22Rv1 (cell line): ENCODE results near the gene AATK.

Source experiments
- H3K27ac ChIP-seq: fragments of 450-650 bp; 2 replicates; pipeline ENCODE4 v1.5.1; 2017
- ZFX ChIP-seq: fragments of 450-650 bp; IDR thresholded peaks from 2 replicates; pipeline ENCODE4 v1.6.1; 2017; ENCODE audit warnings: antibody characterized with exemption, borderline replicate concordance
- TF ChIP-seq, protein P1 (sequence below): fragments of 450-650 bp; IDR thresholded peaks from 2 replicates; pipeline ENCODE4 v1.5.1; 2017; ENCODE audit warnings: mild to moderate bottlenecking

The AATK gene

DNA sequence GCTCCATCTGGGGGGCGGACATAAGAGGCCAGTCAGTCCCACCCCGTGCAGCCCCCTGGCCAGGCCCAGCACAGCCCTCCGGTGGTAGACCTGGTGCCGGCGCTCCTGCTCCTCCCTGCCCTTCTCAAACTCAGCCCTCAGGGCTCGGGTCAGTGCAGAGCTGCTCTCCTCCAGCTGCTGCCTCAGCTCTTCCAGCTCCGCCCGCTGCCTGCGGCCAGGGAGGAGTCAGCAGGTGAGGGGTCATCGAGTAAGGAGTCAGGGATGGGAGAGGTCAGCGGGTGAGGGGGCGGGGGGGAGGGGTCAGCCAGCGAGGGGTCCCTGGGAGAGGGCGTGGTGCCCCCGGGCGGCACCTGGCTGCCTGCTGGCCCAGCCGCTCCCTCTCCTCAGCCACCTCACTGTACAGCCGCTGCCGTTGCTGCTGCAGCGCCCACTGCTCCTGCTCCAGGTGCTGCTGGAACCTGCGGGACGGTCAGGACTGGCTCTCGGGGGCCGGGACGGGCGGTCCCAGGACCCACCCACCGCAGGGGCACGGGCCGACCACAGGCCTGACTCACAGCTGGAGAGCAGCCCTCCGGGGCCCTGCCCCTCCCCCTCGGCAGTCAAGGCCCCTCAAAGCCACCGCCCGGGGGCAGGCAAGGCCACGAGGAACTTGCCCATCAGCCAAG is 26.5 kb upstream of the AATK start:
- H3K27ac ChIP-seq, result no peak overlapping the region
- TF ChIP-seq, protein P1, sequence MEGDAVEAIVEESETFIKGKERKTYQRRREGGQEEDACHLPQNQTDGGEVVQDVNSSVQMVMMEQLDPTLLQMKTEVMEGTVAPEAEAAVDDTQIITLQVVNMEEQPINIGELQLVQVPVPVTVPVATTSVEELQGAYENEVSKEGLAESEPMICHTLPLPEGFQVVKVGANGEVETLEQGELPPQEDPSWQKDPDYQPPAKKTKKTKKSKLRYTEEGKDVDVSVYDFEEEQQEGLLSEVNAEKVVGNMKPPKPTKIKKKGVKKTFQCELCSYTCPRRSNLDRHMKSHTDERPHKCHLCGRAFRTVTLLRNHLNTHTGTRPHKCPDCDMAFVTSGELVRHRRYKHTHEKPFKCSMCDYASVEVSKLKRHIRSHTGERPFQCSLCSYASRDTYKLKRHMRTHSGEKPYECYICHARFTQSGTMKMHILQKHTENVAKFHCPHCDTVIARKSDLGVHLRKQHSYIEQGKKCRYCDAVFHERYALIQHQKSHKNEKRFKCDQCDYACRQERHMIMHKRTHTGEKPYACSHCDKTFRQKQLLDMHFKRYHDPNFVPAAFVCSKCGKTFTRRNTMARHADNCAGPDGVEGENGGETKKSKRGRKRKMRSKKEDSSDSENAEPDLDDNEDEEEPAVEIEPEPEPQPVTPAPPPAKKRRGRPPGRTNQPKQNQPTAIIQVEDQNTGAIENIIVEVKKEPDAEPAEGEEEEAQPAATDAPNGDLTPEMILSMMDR, result no peak
- TF ChIP-seq ZFX, result no peak

DNA sequence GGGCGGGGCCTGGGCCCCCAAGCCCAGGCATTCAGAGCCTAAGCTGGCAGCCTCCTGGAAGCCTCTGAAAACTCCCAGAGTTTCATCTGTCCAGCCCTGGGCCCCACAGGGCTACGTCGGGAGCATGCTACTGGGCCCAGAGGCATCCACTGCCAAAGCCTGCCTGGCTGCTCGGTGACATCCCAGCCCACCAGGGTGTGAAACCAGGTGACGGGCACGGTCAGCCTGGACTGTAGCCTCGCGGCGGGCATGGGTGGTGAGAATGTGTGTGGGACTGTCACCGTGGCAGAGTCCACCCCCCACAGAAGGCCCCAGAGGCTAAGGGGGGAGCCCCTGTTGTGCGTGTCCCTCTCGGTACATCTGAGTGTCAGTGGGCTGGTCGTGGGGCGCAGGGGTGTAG is 25.6 kb upstream of the AATK start:
- no peak for TF ChIP-seq ZFX
- TF ChIP-seq, protein P1, result no peak
- no peak overlapping the region for H3K27ac ChIP-seq

DNA sequence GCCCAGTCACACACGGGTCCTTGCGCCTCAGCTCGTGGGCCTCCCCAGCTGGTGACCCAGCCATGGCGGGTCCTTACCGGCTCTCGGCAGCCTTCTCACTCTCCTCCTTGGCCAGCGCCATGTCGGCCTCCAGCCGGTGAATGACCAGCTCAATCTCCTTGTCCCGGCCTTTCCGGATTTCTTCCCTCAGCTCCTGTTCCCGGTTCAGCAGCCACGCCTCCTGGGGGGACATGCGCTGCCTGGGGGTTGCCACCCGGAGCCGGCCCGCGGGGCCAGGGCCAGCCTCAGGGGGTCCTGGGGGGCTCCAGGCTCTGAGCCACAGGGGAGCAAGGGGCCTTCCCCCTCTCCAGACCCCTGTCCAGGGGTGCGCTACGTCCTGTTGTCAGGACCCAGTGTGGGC is 25.1 kb upstream of the AATK start:
- H3K27ac ChIP-seq, result no peak overlapping the region
- TF ChIP-seq, protein P1, result no peak
- no peak for TF ChIP-seq ZFX

DNA sequence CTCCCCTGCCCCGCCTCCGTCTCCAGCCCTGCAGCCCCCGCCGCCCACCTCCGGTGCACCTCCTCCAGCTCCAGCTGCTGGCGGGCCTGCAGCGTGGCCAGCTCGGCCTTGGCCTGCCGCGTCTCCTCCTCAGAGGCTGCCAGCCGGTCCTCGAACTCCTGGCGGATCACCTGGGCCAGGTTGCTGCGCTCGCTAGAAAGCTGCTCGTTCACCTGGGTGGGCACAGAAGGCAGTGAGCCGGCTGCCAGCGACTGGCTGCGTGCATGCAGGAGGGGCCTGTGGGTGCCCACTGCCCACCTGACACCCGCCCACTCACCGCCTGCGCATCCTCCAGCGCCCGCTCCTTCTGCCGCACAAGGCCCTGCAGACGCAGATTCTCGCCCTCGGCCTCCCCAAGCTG is 24.6 kb upstream of the AATK start:
- TF ChIP-seq, protein P1, result no peak
- no peak for TF ChIP-seq ZFX
- H3K27ac ChIP-seq, result no peak overlapping the region

DNA sequence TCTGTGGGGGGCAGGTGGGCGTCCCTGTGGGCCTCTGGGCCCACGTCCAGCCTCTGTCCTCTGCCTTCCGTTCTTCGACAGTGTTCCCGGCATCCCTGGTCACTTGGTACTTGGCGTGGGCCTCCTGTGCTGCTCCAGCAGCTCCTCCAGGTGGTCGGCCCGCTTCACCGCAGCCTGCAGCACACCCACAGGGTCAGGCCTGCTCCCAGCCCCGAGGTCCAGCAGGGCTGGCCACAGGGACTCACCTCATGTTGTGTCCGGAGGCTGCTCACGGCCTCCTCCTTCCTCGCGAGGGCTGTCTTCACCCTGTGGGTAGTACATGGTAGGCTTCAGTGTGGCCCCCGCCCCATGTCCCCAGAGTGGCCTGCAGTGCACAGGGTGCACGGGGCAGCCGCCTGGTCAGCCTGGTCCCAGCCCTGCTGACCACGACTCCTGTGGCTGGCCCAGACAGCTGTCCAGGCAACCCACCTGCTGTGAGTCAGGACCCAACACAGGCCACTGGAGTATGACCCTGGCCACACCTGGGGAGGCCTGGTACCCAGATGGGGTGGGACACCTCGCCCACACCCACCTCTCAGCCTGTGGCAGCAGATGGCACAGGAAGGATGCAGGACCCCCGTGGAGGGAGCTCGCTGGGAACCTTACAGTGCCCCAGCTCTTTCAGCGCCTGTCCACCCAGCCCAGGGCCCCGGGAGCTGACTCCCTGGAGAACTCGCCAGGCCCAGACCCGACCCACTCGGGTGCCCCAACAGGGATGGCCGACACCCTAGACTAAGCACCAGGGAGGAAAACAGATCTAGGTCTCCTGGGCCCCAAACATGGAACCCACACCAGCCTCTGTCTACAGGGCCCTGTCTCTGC is 23.9 kb upstream of the AATK start:
- no peak overlapping the region for H3K27ac ChIP-seq
- TF ChIP-seq ZFX, result no peak
- TF ChIP-seq, protein P1, result peak; percentile 19

DNA sequence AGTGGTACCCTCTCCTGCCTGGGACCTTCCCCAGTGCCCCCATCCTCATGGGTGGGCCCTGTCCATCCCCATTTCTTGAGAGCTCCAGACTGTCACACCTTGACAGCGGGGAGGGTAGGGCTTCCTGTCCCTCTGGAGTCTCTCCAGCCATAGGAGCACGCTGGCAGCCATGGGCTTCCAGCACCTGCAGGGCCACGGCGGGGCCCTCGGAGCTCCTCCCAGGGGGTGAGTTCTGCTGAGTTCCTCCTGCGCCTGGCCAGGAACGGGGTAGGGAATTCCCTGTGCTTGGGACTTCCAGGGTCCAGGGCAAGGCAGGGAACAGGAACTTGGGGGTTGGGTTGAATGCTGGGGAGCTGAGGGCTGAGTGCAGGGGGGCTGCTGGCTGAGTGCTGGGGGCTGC is 23.0 kb upstream of the AATK start:
- no peak overlapping the region for H3K27ac ChIP-seq
- TF ChIP-seq ZFX, result no peak
- TF ChIP-seq, protein P1, result no peak

DNA sequence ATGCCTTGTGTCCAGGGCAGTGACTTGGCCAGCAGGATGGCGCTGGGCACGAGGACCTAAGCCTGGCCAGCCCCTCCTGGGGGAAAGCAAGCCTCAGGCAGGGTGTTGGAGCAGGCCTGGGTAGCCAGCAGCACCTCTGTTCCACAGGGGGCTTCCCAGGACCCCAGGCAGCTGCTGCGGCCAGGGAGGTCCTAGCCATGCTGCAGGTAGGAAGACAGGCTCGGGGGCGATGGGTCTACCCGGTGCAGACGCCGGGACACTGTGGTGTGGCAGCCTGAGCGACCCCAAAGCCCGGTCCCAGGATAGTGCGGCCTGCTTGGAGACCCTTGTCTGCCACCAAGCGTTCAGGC is 22.4 kb upstream of the AATK start:
- no peak overlapping the region for H3K27ac ChIP-seq
- TF ChIP-seq, protein P1, result no peak
- no peak for TF ChIP-seq ZFX
